Dedifferentiated amniotic fluid mesenchymal stem cell (primary cell): Measurements from ENCODE around the gene PINK1.
"Not testable (repeated sequence)": the region's sequence is repeated elsewhere in the genome, so short reads cannot be mapped to it uniquely, and the experiment has no call there.

ENCODE experiments used
- DNase-seq: peaks from one replicate; pipeline ENCODE4 v3.0.0-alpha.2; 2016; ENCODE audit errors: extremely low spot score

Gene PINK1

DNA sequence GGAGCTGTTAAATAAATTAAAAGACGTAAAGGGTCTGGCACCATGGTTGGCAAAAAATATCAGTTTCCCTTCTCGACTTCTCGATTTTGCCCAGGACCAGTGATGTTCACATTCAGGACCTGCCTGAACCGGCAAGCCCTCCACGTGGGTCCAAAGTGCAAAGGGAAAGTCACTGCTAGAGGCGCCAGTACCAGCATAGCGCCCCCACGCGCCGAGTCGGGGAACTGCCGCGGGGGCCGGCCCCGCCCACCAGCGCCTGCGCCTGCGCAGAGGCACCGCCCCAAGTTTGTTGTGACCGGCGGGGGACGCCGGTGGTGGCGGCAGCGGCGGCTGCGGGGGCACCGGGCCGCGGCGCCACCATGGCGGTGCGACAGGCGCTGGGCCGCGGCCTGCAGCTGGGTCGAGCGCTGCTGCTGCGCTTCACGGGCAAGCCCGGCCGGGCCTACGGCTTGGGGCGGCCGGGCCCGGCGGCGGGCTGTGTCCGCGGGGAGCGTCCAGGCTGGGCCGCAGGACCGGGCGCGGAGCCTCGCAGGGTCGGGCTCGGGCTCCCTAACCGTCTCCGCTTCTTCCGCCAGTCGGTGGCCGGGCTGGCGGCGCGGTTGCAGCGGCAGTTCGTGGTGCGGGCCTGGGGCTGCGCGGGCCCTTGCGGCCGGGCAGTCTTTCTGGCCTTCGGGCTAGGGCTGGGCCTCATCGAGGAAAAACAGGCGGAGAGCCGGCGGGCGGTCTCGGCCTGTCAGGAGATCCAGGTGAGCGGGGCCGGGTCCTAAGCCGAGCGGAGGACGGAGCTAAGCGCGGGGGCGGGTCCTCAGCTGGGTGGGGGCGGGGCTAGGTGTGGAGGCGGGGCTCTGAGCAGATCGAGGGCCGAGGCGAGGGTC lies at the start of gene PINK1:
Gene PINK1, plus strand, starts transcription at position 269 of the 875 bp plus-strand sequence. Its CDS starts 91 bp downstream, at position 360.
- DNase-seq: peak; percentile 31

DNA sequence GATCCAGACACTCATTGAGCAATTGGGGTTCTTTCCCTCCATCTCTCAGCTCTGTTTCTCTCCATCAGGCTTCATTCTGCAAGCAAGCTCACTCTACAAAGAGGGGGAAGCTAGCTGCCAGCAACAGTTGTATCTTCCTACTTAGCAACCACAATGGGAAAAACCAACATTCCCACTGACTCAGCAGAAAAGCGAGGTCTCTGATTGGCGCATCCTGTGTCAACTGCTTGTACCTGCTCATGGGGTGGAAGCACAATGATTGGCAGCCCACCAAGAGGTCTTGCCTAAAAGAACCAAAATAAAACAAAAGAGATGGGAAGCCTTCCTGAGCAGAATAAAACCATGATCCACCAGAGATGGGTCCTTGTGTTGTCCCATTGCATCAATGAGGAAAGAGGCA lies 48.4 kb upstream of the PINK1 start:
- DNase-seq: no peak

DNA sequence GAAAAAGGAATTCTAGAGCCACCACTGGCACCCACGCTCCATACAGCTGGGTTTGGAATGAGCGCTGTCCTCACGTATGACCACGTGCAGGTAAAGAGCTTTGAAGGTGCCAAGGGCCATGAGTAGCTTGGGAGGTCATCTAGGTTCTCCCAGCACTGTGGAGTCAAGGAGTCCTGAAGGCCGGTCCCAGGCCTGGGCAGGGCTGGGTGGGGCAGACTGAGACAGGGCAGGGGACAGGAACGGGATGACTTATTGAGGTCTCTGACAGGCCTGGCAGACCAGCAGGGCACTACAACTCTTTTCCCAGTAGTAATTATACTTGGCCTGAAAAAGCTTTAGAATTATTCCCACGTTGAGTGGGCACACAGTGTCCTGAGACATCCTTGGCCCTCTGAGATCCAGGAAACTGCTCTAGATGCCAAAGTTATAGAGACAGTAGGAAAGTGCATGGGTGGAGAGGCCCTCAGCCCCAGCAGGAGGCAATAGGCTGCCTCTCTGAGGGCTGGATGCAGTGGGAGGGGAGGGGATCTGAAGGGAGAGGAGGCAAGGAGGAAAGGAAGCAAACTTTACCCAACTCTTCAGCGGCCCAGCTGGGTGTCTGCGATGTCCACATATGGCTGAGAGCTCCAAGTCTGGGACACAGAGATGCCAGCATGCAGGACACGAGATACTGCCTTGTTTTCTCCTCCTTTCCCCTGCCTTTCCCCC lies 46.2 kb upstream of the PINK1 start:
- DNase-seq: no peak

DNA sequence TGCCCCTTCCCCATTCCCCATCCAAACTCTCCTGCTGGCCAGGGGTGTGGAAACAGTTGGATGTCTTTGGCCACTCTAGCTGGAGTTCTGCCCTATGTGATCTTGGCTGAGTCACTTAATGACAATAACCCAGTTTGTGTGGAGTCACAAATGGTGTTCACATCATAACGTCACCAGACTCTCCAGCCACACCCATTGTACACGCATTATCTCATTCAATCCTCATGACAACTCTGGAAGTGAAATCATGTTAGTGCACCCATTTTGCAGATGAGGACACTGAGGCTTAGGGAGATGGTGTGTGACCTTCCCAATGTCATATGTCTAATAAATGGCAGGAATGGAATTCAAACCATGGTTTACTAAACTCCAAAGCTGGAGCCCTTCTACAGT lies 45.6 kb upstream of the PINK1 start:
- no peak for DNase-seq

DNA sequence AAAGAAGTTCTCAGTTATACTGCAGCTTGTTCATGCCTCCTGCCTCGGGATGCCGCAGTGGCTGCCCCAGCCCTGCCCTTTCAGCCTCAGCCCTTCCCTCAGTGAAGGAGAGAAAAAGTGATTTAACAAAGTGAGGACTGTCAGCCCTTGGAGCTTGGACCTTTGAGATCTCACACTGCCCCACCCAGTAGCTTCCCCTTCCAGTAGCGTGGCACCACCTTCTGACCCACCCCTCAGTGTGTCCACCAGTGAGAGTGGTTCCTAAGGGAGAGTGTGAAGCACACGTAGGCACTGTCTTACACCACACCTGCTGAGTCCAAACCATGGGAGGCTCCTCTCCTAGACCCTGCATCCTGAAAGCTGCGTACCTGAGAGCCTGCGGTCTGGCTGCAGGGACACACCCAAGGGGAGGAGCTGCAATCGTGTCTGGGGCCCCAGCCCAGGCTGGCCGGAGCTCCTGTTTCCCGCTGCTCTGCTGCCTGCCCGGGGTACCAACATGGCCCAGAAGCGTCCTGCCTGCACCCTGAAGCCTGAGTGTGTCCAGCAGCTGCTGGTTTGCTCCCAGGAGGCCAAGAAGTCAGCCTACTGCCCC lies 44.5 kb upstream of the PINK1 start, which contains the start of gene CDA:
Gene CDA, plus strand, starts transcription at position 464 of the 592 bp plus-strand sequence. Its CDS starts 33 bp downstream, at position 497.
- no peak for DNase-seq

DNA sequence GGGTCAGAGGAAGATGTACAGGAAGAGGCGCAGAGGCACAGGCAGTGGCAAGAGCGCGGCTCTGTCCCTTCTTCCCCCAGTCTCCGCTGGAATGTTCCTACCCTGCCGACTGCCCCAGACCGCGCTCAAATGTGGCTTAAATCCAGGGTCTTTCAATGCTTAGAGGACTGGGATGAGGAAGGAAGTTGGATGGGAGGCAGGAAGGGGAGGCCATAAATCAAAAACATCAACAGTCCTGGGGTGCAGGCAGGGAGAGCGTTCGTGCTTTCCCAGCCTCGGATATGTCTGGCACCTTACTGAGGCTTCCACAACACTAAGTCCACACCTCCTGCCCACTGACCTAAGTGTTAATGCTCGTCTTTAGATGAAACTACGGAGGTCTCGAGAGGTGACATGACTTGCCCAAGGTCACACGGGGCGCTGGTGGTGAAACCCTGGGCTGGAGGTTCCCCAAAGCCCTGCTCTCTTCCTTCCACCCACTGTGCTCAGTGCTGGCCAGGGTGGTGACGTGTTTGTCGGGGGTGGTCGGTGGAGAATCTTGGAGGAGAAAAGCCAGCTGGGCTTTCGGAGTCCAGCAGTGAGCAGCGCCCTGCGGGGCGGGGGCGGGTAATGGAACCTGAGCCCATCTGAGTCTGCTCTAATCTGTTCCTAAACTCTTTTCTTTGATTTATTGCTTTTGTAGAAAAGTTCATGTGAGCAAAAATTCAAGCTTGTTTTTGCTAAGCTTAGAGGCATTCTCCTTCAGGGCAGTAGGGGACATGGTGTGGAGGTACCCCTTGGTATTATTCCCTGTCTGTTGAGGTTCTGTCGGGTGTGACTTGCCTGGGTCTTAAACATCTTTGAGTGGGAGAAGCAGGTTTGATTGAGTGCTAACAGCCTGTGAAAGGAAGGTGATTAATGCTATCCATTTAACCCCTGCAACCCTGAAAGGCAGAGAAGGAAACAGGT lies 43.7 kb upstream of the PINK1 start:
- no peak for DNase-seq

DNA sequence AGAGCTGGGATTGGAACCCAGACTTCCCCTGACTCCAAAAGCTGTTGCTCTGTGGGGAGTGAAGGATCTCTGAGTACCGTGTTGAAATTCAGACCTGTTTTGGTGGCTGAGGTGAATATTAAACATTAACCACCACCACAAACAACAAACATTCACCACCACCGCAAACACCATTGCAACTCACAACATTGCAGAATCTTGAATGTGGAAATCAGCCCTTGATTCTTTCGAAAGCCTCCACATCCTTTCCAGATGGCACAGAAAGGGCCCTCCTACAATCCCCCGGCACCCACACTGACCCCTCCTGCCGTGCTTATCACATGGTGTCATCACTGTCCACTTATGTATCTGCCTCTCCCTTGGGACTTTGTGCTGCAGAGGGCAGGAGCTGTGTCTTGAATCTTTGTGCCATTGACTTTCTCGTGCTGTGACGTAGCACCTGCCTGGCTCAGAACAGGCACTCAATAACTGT lies 42.9 kb upstream of the PINK1 start:
- no peak for DNase-seq

DNA sequence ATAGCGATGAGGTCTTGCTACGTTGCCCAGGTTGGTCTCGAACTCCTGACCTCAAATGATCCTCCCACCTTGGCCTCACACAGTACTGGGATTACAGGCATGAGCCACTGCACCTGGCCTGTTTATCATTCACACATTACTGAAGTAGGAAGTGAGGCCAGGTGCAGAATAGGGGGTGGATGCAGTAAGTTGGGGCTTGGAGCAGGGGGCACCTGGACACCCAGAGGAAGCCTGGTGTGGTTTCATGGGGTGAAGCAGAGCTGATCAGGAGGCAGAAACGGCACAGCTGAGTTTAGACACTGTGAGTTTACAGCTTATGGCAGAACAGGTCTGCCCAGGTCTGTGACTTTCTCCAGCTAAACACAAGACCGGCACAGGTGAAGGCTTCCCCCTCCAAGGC lies 39.5 kb upstream of the PINK1 start:
- DNase-seq: no peak

DNA sequence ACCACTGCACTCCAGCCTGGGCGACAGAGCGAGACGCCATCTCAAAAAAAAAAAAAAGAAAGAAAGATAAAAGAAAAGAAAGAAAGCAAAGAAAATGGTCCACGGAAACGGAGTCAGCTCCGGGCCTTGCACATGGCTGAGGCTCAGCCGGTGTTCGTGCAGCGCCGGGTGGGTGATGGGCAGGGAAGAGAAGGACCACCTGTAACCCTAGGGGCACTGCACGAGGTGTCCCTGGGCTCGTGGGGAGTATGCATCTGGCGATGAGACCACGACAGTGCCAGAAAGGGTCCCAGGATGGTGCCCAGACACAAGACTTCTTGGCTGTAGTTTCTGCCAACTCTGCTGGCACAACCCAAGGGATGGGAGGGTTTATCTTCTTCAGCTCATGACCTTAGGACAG lies 38.5 kb upstream of the PINK1 start:
- no peak for DNase-seq

DNA sequence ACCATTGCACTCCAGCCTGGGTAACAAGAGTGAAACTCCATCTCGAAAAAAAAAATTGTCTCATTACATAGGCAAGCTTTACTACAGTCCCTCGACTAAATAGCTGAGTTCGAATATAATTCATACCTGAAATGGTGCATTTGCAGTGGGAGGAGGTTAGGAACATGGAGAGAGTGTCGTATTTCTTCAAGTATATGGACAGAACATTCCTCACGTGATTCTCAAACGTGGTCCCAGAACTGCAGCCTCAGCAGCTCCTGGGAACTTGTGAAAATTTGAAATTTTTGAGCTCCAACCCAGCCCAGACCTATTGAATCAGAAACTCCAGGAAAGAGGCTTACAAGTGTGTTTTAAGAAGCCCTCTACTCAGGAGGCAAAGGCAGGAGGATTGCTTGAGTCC lies 37.2 kb upstream of the PINK1 start:
- no peak for DNase-seq

DNA sequence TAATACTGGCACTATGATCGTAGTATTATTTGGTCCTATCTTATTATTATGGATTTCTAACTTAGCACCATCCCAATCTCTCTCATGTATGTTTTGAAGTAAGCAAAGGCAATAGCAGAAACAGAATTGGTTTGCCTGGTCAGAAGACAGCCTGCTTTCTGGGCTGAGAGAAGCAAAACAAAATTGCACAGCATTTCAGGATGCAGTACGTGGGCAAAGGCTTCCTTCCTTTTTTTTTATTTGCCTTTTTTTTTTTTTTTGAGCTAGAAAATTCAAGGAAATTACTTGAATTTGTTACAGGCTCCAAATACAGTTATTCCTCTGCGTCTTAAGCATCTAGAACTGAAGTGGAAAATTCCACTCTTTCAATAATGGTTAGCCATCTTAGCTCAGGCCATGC lies 35.6 kb upstream of the PINK1 start:
- no peak for DNase-seq

DNA sequence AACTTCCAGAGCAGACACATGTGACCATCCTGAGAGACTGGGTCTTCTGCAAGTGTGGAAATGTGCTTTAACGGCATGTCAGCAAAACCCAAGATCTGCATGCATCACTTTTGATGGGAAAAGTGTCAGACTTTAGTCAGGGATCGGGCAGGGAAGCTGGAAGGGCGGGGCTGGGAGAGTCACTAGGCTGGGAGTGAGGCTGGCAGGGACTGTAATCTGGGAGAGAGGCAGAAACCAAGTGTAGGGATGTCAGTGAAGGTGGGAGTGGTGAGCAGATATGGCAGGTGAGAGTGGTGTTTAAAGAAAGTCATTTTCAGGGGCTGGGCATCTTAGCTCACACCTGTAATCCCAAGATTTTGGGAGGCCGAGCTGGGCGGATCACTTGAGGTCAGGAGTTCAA lies 33.1 kb upstream of the PINK1 start:
- DNase-seq: no peak

DNA sequence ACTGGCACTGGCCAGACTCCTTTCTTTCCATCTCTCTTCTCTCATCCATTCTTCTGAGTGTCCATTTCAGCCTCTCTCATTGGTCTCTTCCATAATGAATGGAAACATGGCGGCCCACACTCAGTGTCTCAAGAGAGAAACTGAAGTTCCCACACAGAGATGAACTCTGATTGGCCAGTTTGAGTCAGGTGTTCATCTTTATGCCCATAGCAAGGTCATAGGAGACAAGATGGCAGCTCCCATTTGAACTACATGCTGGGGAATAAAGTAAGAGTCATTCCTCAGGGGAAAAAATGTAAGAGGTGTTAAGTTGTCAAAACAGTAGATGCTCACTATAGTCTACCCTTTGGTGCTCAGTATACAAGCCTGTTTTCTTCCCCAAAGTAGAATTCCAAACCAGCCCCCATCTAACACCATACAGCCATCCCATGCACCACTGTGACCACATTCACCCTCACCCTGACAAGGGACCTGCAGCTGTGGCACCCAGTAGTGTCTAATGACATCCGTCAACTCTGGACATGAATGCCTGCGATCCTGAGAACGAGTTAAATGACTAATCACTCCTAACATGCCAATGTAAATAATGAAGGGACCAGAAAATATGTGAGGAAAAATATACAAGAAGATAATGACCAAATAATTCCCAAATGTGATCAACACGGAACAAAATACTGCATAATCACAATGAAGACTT lies 32.0 kb upstream of the PINK1 start:
- DNase-seq: no peak

DNA sequence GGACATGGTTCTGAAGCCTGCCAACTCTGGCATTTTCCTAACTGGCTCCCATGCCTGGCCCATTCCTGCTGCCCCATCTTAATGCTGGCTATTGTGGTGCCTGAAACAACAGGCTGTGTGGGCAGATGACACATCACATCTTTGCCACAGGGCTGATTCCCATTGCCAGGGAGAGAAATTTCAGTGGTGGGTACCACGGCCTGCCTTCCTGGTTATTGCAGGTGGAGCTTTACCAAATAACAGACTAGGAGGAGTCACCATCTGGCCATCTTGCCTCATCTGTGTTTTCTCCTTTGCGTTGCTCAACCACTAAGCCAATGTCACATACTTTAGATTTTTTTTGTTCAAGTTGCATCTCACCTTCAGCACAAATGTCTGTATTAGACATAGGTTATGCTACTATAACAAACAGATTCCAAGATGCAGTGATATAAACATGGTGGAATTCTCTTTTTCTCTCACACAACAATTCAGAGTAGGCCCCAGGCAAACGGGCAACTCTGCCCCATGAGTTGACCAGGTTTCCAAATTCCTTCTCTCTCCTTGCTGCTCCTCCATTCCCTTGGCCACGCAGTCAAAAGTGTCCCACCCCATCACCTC lies 30.3 kb upstream of the PINK1 start:
- no peak for DNase-seq

DNA sequence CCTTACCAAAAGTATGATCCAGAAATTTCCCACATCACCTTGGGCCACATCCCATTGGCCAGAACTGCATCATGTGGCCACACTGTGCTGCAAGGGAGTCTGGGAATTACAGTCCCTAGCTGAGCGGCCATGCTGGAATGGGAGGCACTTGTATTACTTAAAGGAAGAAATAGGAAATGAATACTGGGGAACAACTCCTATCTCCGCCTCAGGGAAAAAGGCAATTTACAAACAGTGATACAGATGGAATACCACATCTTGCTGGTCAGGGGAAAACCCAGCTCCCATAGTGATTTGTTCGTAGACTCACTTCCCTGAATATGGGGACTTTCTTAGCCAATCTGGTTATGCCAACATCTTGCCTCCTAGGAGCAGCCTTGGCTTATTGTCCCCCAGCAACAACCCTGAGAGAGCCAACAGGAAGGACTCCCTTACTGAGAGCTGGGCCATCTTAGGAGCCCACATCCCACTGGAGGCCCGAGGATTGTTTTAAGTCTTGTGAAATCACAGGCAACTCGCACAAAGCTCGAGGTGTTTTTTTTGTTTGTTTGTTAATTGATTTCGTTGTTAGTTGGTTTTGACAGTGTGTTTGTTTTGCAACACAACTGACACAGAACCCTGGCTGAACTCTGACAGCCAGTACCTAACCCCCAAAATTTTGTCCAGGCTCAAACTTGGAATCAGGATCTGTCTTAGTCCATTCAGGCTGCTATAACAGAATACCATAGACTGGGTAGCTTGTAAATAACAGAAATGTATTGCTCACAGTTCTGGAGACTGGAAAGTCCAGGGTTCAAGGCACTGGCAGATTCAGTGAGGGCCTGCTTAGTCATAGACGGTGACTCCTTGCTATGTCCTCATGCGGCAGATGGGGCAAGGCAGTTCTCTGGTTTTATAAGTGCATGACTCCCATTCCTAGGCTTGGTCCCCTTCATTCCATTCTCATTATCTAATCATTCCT lies 29.5 kb upstream of the PINK1 start:
- peak; percentile 21 for DNase-seq

DNA sequence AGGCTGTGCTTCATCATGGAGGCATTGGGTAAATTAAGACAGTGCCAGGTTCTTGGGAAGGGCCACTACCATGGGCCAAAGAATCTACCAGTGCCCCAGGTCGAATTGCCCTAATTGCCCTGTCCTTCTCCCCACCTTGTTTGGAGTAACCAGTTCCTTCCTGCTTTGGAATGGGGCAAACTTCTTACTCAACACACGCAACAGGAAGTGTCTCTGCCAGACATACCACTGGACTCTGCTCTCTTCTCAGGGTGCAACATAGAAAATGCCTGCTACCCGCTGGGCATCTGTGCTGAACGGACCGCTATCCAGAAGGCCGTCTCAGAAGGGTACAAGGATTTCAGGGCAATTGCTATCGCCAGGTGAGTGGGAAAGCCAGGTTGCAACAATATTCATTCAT lies 28.6 kb upstream of the PINK1 start:
- DNase-seq: no peak

DNA sequence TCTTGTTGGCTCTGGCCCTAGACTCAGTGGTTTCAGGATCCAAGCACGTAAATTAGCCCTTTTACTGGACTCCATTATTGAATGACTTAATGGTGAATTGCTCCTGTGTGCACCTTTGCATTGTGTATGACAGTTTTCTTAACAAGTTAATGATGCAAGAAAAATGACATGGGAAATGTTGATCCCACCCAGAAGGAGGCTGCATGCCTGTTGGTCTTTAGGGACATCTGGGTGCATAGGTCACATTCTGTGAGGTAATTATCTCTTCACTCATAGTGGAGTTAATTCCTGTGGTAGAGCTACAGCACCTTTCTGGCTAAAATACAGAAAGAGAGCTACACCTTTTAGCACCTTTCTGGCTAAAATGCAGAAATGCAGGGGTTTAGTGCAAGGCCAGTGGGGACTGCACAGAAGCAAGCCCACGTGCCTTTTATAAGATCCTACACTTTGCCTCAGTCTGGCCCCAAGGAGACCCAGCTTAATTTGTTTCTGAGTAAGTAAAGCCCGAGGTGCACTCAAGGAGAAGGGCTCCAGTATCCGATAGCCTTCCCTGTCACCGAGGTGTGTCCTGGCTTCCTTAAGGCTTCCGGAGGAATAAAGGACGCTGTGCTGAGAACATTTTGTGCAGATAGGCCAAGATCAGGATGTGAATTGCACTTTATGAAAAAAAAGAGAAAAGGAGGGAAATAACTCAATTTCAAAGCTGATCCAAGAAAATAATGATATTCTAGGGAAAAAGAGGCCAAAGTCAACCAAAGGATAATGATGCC lies 26.3 kb upstream of the PINK1 start:
- not testable (repeated sequence) for DNase-seq

DNA sequence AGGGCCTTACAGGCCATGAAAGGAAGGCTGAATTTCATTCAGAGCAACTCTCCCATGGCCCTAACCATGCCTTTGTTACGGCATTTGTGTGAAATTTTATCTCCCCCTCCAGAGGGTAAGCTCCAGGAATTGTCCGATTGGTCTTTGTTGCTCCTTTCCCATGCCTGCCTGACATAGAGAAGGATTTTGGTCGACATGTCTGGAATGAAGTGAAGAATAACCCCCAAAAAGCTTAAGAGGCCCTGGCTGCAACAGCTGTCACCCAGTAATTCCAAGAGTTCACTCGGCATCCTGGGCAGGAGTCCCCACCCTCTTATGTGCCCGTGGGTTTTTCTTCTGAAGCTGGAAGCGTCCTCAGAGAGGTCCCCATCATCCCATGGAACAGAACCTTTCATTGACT lies 23.7 kb upstream of the PINK1 start:
- no peak for DNase-seq
